HCT116 (cell line): Measurements from ENCODE around the gene RPL7A. TPM values are rescaled to one million over a fixed set of nuclear protein-coding genes. Genes with fewer than 3 reads are reported as not detected.

ENCODE experiments used
- ATAC-seq: fragments of 200-7000 bp; cut with Tn5 transposase; 2 replicates; pipeline ENCODE4 v1.9.1; 2020; ENCODE audit warnings: mild to moderate bottlenecking, moderate library complexity
- BruUV-seq: library from RNA; stranded (reverse); fragments of 400-500 nt; replicated peaks from 2 replicates; lab custom pipeline; 2021; lab: Mats Ljungman, UMichigan
- CTCF ChIA-PET: fragments of 300-600 bp; sonication (Branson Sonifier 250); formaldehyde crosslinking; loops from one replicate; lab custom pipeline; 2021; ENCODE audit warnings: antibody characterized with exemption; lab: Charles Lee
- POLR2A ChIA-PET: fragments of 300-600, 350-600 bp; sonication (Branson Sonifier 250); formaldehyde crosslinking; loops from one replicate; lab custom pipeline; 2021; ENCODE audit warnings: antibody characterized with exemption; lab: Charles Lee
- RAD21 ChIA-PET, 2 experiments: fragments of 300-600 bp; sonication (Branson Sonifier 250); formaldehyde crosslinking; loops; one replicate each; lab custom pipeline; 2023; ENCODE audit warnings: low total read pairs in 2 of 2; ENCODE audit not compliant: uncharacterized antibody in 2 of 2, unreplicated experiment in 2 of 2, low non-redundant PET in 1 of 2; lab: Charles Lee
- DNase-seq: peaks from one replicate; pipeline ENCODE4 v3.0.0-alpha.2; 2010; ENCODE audit warnings: low read depth, low spot score
- H2AFZ ChIP-seq: fragments of 200-600 bp; shearing (Covaris generic), sonication (generic); 2 replicates; pipeline ENCODE4 v1.6.1; 2017; ENCODE audit warnings: low read depth, mixed run types, mixed read lengths, antibody characterized with exemption, low read length; ENCODE audit not compliant: poor library complexity, severe bottlenecking
- H3K27ac ChIP-seq: 2 replicates; pipeline ENCODE4 v1.5.1; 2012; ENCODE audit warnings: low read depth, low read length
- H3K27me3 ChIP-seq: fragments of 200-600 bp; sonication (generic); 2 replicates; pipeline ENCODE4 v1.6.1; 2016; ENCODE audit warnings: mixed run types, low read length, mixed read lengths; ENCODE audit not compliant: insufficient read depth
- H3K36me3 ChIP-seq, 2 experiments: fragments of 200-500 bp in 1 of 2; fragments of 200-600 bp in 1 of 2; sonication (Bioruptor generic) in 1 of 2; sonication (generic) in 1 of 2; 2 replicates each; pipeline versions ENCODE4 v1.5.1 to v1.6.1; 2014 to 2016; ENCODE audit warnings: low read length in 2 of 2, inconsistent platforms in 1 of 2, mixed read lengths in 1 of 2, mixed run types in 1 of 2; ENCODE audit not compliant: insufficient read depth in 2 of 2, control insufficient read depth in 1 of 2
- H3K4me1 ChIP-seq, 2 experiments: fragments of 200-600 bp in 1 of 2; sonication (generic) in 1 of 2; 2 replicates each; pipeline versions ENCODE4 v1.5.1 to v1.6.1; 2012 to 2017; ENCODE audit warnings: low read length in 2 of 2, inconsistent platforms in 1 of 2, mild to moderate bottlenecking in 1 of 2, mixed read lengths in 1 of 2, mixed run types in 1 of 2, moderate library complexity in 1 of 2; ENCODE audit not compliant: insufficient read depth in 2 of 2, control insufficient read depth in 1 of 2
- H3K4me2 ChIP-seq: fragments of 200-600 bp; sonication (generic); 2 replicates; pipeline ENCODE4 v1.6.1; 2017; ENCODE audit warnings: mixed run types, low read length, mixed read lengths
- H3K4me3 ChIP-seq, 2 experiments: fragments of 200-600 bp in 1 of 2; sonication (generic) in 1 of 2; replicated peaks in 1 of 2; 2 replicates each; pipeline ENCODE4 v1.5.1; 2011 to 2016; ENCODE audit warnings: low read length in 2 of 2, control low read depth in 1 of 2, low read depth in 1 of 2, mild to moderate bottlenecking in 1 of 2, mixed read lengths in 1 of 2, mixed run types in 1 of 2
- H3K79me2 ChIP-seq: fragments of 200-600 bp; sonication (generic); 2 replicates; pipeline ENCODE4 v1.6.1; 2017; ENCODE audit warnings: mild to moderate bottlenecking, mixed run types, low read length, moderate library complexity, mixed read lengths; ENCODE audit not compliant: insufficient read depth
- H3K9ac ChIP-seq: fragments of 200-600 bp; sonication (generic); 2 replicates; pipeline ENCODE4 v1.6.1; 2016; ENCODE audit warnings: low read length, mixed read lengths
- H3K9me2 ChIP-seq: fragments of 200-600 bp; sonication (generic), shearing (Covaris generic); 2 replicates; pipeline ENCODE4 v1.6.1; 2017; ENCODE audit warnings: mixed run types, mild to moderate bottlenecking, moderate library complexity; ENCODE audit not compliant: insufficient read depth
- H3K9me3 ChIP-seq, 2 experiments: fragments of 200-500 bp in 1 of 2; fragments of 200-600 bp in 1 of 2; sonication (Bioruptor generic) in 1 of 2; sonication (generic) in 1 of 2; 2 replicates each; pipeline ENCODE4 v1.6.1; 2014 to 2017; ENCODE audit warnings: low read length in 2 of 2, mixed read lengths in 2 of 2, inconsistent platforms in 1 of 2, low read depth in 1 of 2, mild to moderate bottlenecking in 1 of 2, mixed run types in 1 of 2, moderate library complexity in 1 of 2; ENCODE audit not compliant: control insufficient read depth in 1 of 2, insufficient read depth in 1 of 2
- H4K20me1 ChIP-seq: fragments of 200-600 bp; sonication (generic), shearing (Covaris generic); 2 replicates; pipeline ENCODE4 v1.6.1; 2017; ENCODE audit warnings: mixed run types, mild to moderate bottlenecking, moderate library complexity; ENCODE audit not compliant: insufficient read depth
- CTCF ChIP-seq, 3 experiments: fragments of 200-600 bp in 1 of 3; sonication (generic) in 1 of 3; IDR thresholded peaks in 2 of 3; conservative IDR thresholded peaks in 1 of 3; 2 replicates each; pipeline ENCODE4 v1.5.1; 2012 to 2017; ENCODE audit warnings: low read depth in 2 of 3, low read length in 2 of 3, antibody characterized with exemption in 1 of 3, borderline replicate concordance in 1 of 3, control low read depth in 1 of 3, mild to moderate bottlenecking in 1 of 3, mixed read lengths in 1 of 3, mixed run types in 1 of 3, moderate library complexity in 1 of 3; ENCODE audit not compliant: insufficient read depth in 1 of 3
- ELF1 ChIP-seq: IDR thresholded peaks from 2 replicates; pipeline ENCODE4 v1.6.1; 2012; ENCODE audit warnings: low read depth, borderline replicate concordance
- EZH2phosphoT487 ChIP-seq: fragments of 200-600 bp; IDR thresholded peaks from 2 replicates; pipeline ENCODE4 v1.6.1; 2018; ENCODE audit warnings: antibody characterized with exemption, borderline replicate concordance
- MAX ChIP-seq: IDR thresholded peaks from 2 replicates; pipeline ENCODE4 v1.6.1; 2012
- SIN3A ChIP-seq: IDR thresholded peaks from 2 replicates; pipeline ENCODE4 v1.6.1; 2012; ENCODE audit warnings: low read depth
- SRF ChIP-seq: IDR thresholded peaks from 2 replicates; pipeline ENCODE4 v1.6.1; 2012; ENCODE audit warnings: low read depth
- TCF7L2 ChIP-seq: IDR thresholded peaks from 2 replicates; pipeline ENCODE4 v1.7.0; 2011; ENCODE audit warnings: borderline replicate concordance, inconsistent platforms; ENCODE audit not compliant: insufficient read depth, insufficient read length; ENCODE audit errors: extremely low read depth
- ZFX ChIP-seq: fragments of 450-650 bp; IDR thresholded peaks from 2 replicates; pipeline ENCODE4 v1.6.1; 2017
- ZNF274 ChIP-seq: fragments of 200-500 bp; sonication (Bioruptor generic); IDR thresholded peaks from 2 replicates; pipeline ENCODE4 v1.6.1; 2014; ENCODE audit warnings: mild to moderate bottlenecking, low read depth, low read length, inconsistent platforms
- intact Hi-C: fragments of 100-400 bp; cut with micrococcal nuclease; formaldehyde crosslinking; loops from 2 replicates; pipeline ENCODE4 v1.10.0; 2022
- total RNA-seq: library from RNA; stranded (reverse); gene quantifications from one replicate; pipeline ENCODE4 v1.2.1, GENCODE V29; 2021; ENCODE audit not compliant: unreplicated experiment

The RPL7A gene
- total RNA-seq, 1 experiment from 2014 or later = 2,837 TPM

- TF ChIP-seq TCF7L2 (no peak), ZFX (no peak), ELF1 (no peak), EZH2phosphoT487 (no peak), SRF (no peak), SIN3A (no peak)
Measured at GRCh38 chr9:133339641-133340040, 8.4 kb upstream of the RPL7A start (continued).

- H3K27me3 ChIP-seq = no peaks in the 10 kb centered on the region
- RAD21 ChIA-PET = no interaction called here
- TF ChIP-seq MAX (no peak), SIN3A (no peak), ZNF274 (no peak), CTCF (IDR thresholded peaks at IDR 0.05 in 2 of 3, conservative IDR thresholded peaks at IDR 0.05 in 1 of 3; ENCODE audit: borderline replicate concordance in 1 of 3, insufficient read depth in 1 of 3, low read depth in 2 of 3, low read length in 2 of 3) (no peak)
- no peak overlapping the region for H3K9ac ChIP-seq
- POLR2A ChIA-PET = interaction anchor here (1.2 to 1.3 kb wide), 2 partner anchors 8 to 10 kb away, joined by 4 to 8 read pairs; partner anchors contain the start of genes MED22 and RPL7A
- H3K9me3 ChIP-seq = no peaks in the 10 kb centered on the region
- H3K27ac ChIP-seq = no peak overlapping the region
- H3K79me2 ChIP-seq = peaks cover 9% of the 10 kb centered on the region
- no peaks in the 10 kb centered on the region for H3K9me2 ChIP-seq
- intact Hi-C loops = no loop called here
- peaks cover 32 to 39% of the 10 kb centered on the region in 2 experiments for H3K36me3 ChIP-seq
- no peak overlapping the region for H3K4me2 ChIP-seq
- H3K4me1 ChIP-seq = peaks cover 3 to 11% of the 10 kb centered on the region in 2 experiments; a peak in 2 of 4 replicates
- H4K20me1 ChIP-seq = no peaks in the 10 kb centered on the region
- H2AFZ ChIP-seq = no peak overlapping the region
- H3K4me3 ChIP-seq = no peak overlapping the region
- CTCF ChIA-PET = interaction anchor here (0.6 to 1.5 kb wide), 2 partner anchors 37 to 154 kb away, joined by 3 read pairs; no protein-coding TSS in a partner anchor
- ATAC-seq = no peak
- no peak for DNase-seq
- BruUV-seq = no TSS peak
Measured at GRCh38 chr9:133340256-133340655, 7.8 kb upstream of the RPL7A start.
